Vagina (tissue), 2 donors: ENCODE results near the gene S1PR4. TPM values are rescaled to one million over a fixed set of nuclear protein-coding genes. Genes with fewer than 3 reads are reported as not detected.

Experiments
- DNase-seq, 2 donors: peaks; one replicate each; pipeline ENCODE4 v3.0.0-alpha.2; 2017; ENCODE audit errors: extremely low spot score in 2 of 2
- H3K27ac ChIP-seq: fragments of 200-600 bp; sonication (generic); one replicate; pipeline ENCODE4 v1.5.1; 2019
- H3K27me3 ChIP-seq: fragments of 200-600 bp; sonication (generic); one replicate; pipeline ENCODE4 v1.5.1; 2019
- H3K36me3 ChIP-seq, 2 donors: fragments of 200-600 bp; sonication (generic); one replicate each; pipeline ENCODE4 v1.5.1; 2017 to 2019
- H3K4me1 ChIP-seq: fragments of 200-600 bp; sonication (generic); one replicate; pipeline ENCODE4 v1.5.1; 2019
- H3K4me3 ChIP-seq, 2 donors: fragments of 200-600 bp; sonication (generic); 1 replicate in 1 of 2; 2 replicates in 1 of 2; pipeline ENCODE4 v1.5.1; 2016 to 2019
- H3K9me3 ChIP-seq: fragments of 200-600 bp; sonication (generic); one replicate; pipeline ENCODE4 v1.5.1; 2019
- POLR2A ChIP-seq, 2 donors: fragments of 450-650 bp; IDR thresholded peaks; one replicate each; pipeline ENCODE4 v1.6.1; 2017; ENCODE audit warnings: antibody characterized with exemption in 2 of 2, mild to moderate bottlenecking in 2 of 2, moderate library complexity in 2 of 2
- POLR2AphosphoS5 ChIP-seq, 2 donors: sonication (generic); formaldehyde crosslinking; IDR thresholded peaks; one replicate each; pipeline ENCODE4 v1.9.0; 2017; ENCODE audit warnings: antibody characterized with exemption in 2 of 2, mild to moderate bottlenecking in 2 of 2, low read depth in 1 of 2; ENCODE audit not compliant: insufficient read depth in 1 of 2
- intact Hi-C: fragments of 100-400 bp; cut with DNase I; formaldehyde crosslinking; loops from one replicate; pipeline ENCODE4 v1.15.1; 2023
- total RNA-seq: library from RNA; depleted of rRNA; stranded (reverse); fragments of >200 nt; gene quantifications from one replicate; pipeline ENCODE4 v1.2.3, GENCODE V29; 2016
- TF ChIP-seq, protein P1 (sequence below), 3 experiments: fragments of 450-650 bp in 2 of 3; fragments of 200-600 bp in 1 of 3; sonication (generic) in 1 of 3; IDR thresholded peaks; one replicate each; pipeline ENCODE4 v1.5.1; 2017 to 2019; ENCODE audit warnings: antibody characterized with exemption in 3 of 3, mild to moderate bottlenecking in 2 of 3, moderate library complexity in 2 of 3

Gene S1PR4
- total RNA-seq, 1 donor from 2014 or later, result not detected

DNA sequence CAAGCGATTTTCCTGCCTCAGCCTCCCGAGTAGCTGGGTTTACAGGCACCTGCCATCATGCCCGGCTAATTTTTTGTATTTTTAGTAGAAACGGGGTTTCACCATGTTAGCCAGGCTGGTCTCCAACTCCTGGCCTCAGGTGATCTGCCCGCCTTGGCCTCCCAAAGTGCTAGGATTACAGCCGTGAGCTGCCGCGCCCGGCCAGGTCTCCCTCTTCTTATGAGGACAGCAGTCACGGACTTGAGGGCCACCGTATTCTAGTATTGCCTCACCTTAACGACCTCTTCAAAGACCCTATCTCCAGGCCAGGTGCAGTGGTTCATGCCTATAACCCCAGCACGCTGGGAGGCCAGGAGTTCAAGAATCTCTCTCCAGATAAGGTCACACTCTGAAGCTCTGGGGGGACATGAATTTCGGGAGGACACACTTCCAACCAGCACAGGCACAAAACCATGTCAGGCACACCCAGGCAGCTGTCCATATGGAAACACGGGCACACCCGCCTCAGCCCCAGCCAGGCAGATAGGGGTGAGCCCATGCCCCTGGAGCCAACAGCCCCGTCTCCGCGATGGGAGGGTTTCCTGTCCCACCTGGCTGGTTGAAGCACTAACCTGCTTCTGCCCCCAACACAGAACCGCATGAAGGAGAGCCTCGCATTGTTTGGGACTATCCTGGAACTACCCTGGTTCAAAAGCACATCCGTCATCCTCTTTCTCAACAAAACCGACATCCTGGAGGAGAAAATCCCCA, 21.3 kb upstream of the S1PR4 start:
- H3K9me3 ChIP-seq, result no peaks in the 10 kb centered on the region
- no peak overlapping the region for H3K4me3 ChIP-seq
- DNase-seq, result no peak
- intact Hi-C loops, result no loop called here
- H3K27me3 ChIP-seq, result no peaks in the 10 kb centered on the region
- no peaks in the 10 kb centered on the region for H3K36me3 ChIP-seq
- peaks cover 11% of the 10 kb centered on the region for H3K4me1 ChIP-seq
- TF ChIP-seq POLR2AphosphoS5 (IDR thresholded peaks at IDR 0.05; ENCODE audit: insufficient read depth in 1 of 2, low read depth in 1 of 2) (no peak), POLR2A (IDR thresholded peaks at IDR 0.05) (no peak)
- TF ChIP-seq, protein P1, sequence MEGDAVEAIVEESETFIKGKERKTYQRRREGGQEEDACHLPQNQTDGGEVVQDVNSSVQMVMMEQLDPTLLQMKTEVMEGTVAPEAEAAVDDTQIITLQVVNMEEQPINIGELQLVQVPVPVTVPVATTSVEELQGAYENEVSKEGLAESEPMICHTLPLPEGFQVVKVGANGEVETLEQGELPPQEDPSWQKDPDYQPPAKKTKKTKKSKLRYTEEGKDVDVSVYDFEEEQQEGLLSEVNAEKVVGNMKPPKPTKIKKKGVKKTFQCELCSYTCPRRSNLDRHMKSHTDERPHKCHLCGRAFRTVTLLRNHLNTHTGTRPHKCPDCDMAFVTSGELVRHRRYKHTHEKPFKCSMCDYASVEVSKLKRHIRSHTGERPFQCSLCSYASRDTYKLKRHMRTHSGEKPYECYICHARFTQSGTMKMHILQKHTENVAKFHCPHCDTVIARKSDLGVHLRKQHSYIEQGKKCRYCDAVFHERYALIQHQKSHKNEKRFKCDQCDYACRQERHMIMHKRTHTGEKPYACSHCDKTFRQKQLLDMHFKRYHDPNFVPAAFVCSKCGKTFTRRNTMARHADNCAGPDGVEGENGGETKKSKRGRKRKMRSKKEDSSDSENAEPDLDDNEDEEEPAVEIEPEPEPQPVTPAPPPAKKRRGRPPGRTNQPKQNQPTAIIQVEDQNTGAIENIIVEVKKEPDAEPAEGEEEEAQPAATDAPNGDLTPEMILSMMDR (IDR thresholded peaks at IDR 0.05), result no peak
- no peak overlapping the region for H3K27ac ChIP-seq

- TF ChIP-seq, protein P1 (IDR thresholded peaks at IDR 0.05), result no peak
- TF ChIP-seq POLR2AphosphoS5 (IDR thresholded peaks at IDR 0.05; ENCODE audit: insufficient read depth in 1 of 2, low read depth in 1 of 2) (no peak), POLR2A (IDR thresholded peaks at IDR 0.05) (no peak)
- Histone ChIP-seq H3K27ac (no peak overlapping the region), H3K9me3 (no peaks in the 10 kb centered on the region), H3K4me1 (peaks cover 11% of the 10 kb centered on the region), H3K4me3 (no peak overlapping the region), H3K27me3 (no peaks in the 10 kb centered on the region), H3K36me3 (no peaks in the 10 kb centered on the region)
- no peak for DNase-seq
- intact Hi-C loops, result no loop called here
These were observed 19.0 kb upstream of the S1PR4 start for GRCh38 chr19:3159565-3159964.

GRCh38 chr19:3160219-3160618, 18.4 kb upstream of the S1PR4 start:
- intact Hi-C loops, result loop anchor here (5.0 kb wide), 1 partner anchor 203 kb away; no protein-coding TSS in a partner anchor
- Histone ChIP-seq H3K9me3 (no peaks in the 10 kb centered on the region), H3K27ac (no peak overlapping the region), H3K27me3 (no peaks in the 10 kb centered on the region), H3K4me1 (peaks cover 5% of the 10 kb centered on the region), H3K36me3 (no peaks in the 10 kb centered on the region), H3K4me3 (no peak overlapping the region)
- no peak for TF ChIP-seq POLR2A (IDR thresholded peaks at IDR 0.05)
- TF ChIP-seq POLR2AphosphoS5 (IDR thresholded peaks at IDR 0.05; ENCODE audit: insufficient read depth in 1 of 2, low read depth in 1 of 2), result no peak
- TF ChIP-seq, protein P1 (IDR thresholded peaks at IDR 0.05), result no peak
- DNase-seq, result no peak

- intact Hi-C loops, result loop anchor here (5.0 kb wide), 1 partner anchor 204 kb away; no protein-coding TSS in a partner anchor
- no peak overlapping the region for H3K27ac ChIP-seq
These were observed 17.1 kb upstream of the S1PR4 start for GRCh38 chr19:3161453-3161852.

More at GRCh38 chr19:3161453-3161852, 17.1 kb upstream of the S1PR4 start:
- H3K4me3 ChIP-seq, result no peak overlapping the region
- no peaks in the 10 kb centered on the region for H3K36me3 ChIP-seq
- H3K27me3 ChIP-seq, result no peaks in the 10 kb centered on the region
- H3K4me1 ChIP-seq, result no peaks in the 10 kb centered on the region
- H3K9me3 ChIP-seq, result no peaks in the 10 kb centered on the region
- TF ChIP-seq, protein P1 (IDR thresholded peaks at IDR 0.05), result no peak
- no peak for TF ChIP-seq POLR2A (IDR thresholded peaks at IDR 0.05)
- TF ChIP-seq POLR2AphosphoS5 (IDR thresholded peaks at IDR 0.05; ENCODE audit: insufficient read depth in 1 of 2, low read depth in 1 of 2), result no peak
- no peak for DNase-seq
